ENCODE measurements around the gene DELE1.

The DELE1 gene, protein sequence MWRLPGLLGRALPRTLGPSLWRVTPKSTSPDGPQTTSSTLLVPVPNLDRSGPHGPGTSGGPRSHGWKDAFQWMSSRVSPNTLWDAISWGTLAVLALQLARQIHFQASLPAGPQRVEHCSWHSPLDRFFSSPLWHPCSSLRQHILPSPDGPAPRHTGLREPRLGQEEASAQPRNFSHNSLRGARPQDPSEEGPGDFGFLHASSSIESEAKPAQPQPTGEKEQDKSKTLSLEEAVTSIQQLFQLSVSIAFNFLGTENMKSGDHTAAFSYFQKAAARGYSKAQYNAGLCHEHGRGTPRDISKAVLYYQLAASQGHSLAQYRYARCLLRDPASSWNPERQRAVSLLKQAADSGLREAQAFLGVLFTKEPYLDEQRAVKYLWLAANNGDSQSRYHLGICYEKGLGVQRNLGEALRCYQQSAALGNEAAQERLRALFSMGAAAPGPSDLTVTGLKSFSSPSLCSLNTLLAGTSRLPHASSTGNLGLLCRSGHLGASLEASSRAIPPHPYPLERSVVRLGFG

DNA sequence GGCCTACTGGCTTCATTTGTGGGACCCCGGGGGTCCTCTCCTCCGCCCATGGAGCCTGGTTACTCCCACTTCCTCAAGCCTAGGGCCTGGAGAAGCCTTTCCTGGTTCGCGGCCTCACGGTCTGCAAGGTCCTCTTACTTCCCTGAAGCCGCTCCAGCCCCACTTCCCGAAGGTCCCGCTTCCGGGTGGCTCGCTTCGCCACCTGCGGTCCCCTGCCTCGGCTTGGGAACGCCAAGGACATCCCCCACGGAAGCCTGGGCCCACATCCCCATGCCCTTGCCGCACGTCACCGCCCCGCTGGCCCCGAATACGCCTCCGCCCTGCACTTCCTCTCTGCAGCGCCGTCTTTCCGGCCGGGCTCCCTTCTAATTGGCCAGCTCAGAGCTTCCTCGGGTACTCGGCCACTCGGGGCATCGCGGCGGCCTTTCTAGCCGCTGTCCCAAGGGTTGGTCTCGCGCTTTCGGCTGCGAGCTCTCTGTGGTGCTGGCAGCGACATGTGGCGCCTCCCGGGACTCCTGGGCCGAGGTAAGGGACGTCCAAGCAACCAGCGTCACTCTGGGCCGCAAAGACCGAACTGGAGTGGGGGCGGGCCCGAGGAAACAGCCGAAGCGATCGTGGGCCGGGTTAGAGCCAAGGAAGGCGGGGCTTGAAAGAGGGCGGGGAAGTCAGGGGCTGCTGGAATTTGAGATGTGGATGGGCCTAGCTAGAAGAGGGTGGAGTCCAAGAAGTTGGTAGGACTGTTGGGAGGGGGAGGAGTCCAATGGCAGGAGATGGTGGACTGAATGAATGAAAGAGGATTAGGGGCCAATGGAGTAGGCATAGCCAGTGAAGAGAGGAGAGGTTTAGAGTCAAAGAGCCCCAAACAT is at the start of gene DELE1:
TSS of gene DELE1 (plus strand) at position 424 of the 866 bp plus-strand sequence. CDS start at position 495, 71 bp downstream.
- H3K4me3 ChIP-seq (ENCODE audit: low read depth, low read length) = peak within 1 kb of the TSS; percentile 83
- no peaks in the 10 kb centered on the region for H3K27me3 ChIP-seq (ENCODE audit: control insufficient read depth, insufficient read depth, low read length)
- peak within 1 kb of the TSS; percentile 83 for H3K9ac ChIP-seq (ENCODE audit: low read depth, low read length)
- 0 out of 2 replicates have a peak, but pooled peaks cover 5% of the 10 kb centered on the region for H3K4me1 ChIP-seq (ENCODE audit: control insufficient read depth, insufficient read depth, low read length)
- peak within 1 kb of the TSS; percentile 97 for H3K27ac ChIP-seq (ENCODE audit: low read depth, low read length)
- no peaks in the 10 kb centered on the region for H3K9me3 ChIP-seq (ENCODE audit: control insufficient read depth, insufficient read depth, low read length)
- H3K36me3 ChIP-seq (ENCODE audit: control insufficient read depth, insufficient read depth, low read length) = peaks cover 35% of the 10 kb centered on the region

DNA sequence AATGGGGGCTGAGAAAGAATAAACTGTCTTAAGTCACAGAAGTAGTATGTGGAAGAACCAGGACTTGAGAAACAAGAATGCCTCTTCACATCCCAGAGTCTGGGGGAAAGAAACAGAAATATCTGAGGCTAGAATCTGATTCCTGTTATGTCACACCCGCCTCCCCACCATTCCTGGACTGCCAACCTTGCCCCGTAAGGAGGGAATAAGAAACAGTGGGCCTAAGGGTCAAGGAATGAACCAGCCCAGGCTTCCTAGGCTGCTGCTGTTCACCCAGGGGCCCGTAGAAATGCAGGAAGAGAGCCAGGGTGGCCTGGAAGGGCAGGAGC is 49.8 kb upstream of the DELE1 start:
- Histone ChIP-seq H3K36me3 (ENCODE audit: control insufficient read depth, insufficient read depth, low read length) (peaks cover 9% of the 10 kb centered on the region), H3K9me3 (ENCODE audit: control insufficient read depth, insufficient read depth, low read length) (no peaks in the 10 kb centered on the region), H3K27me3 (ENCODE audit: control insufficient read depth, insufficient read depth, low read length) (no peaks in the 10 kb centered on the region), H3K4me3 (ENCODE audit: low read depth, low read length) (no peak overlapping the region), H3K27ac (ENCODE audit: low read depth, low read length) (peak overlapping the region; percentile 34), H3K4me1 (ENCODE audit: control insufficient read depth, insufficient read depth, low read length) (peaks cover 48% of the 10 kb centered on the region), H3K9ac (ENCODE audit: low read depth, low read length) (no peak overlapping the region)

DNA sequence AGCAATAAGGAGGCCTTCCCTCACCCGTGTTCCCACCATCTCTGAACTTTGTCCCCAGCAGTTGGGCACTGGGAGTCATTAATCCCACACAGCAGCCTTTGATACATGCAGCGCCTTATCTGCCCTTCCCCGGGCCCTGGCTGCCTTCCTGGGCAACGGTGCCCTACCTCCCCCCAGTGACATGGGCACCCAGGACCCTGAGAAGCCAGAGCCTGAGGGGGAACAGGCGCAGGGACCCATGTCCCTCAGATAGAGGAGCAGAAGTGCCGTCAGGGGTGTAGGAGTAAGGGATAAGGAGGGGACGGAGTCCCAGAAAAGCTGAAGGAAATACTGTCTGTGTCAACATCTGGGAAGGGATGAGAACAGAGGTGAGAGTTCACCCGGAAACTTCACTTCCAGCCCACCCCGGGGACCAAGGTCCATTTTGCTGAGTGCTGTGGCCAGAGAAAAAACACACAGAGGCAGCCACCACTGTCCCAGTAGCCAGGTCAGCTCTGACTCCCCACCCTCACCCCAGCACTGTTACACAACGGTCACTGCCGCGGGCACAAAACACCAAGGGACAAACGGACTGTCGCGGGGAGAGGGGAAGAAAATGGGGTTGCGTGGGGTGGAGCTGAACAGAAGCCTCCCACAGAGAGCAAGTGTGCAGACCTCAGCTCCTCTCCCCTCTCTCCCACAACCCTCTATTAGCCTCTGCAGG is 49.3 kb upstream of the DELE1 start:
- no peaks in the 10 kb centered on the region for H3K27me3 ChIP-seq (ENCODE audit: control insufficient read depth, insufficient read depth, low read length)

DNA sequence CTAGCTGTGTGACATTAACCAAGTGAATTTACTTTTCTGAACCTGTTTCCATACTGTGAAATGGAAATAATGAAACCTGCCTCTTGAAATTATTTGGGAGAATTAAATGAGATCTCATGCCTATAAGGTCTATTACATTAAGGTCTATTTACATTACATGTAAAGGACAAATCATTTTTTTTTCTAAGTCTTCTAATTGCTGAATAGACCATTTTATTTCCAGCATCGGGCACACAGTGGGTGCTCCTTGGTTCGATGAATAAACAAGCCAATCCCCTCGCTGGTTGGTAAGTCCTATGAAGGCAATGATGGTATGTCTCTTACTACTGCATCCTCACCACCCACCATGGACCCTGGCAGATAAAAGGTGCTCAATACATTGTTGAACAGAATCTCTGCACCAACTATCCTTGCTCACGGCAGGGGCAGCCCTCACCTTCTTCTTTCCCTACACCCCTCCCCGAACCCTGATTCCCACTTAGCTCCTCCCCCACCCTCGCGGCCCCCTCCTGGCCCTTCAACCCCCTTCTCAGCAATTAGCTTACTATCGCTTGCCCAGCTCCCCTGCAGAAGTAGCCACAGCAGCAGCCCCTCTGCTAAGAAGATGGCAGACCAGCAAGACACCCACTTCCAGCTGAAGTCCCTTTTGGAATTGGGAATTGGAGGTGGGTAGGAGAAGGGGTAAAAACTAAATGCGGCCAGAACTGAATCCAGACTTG is 48.5 kb upstream of the DELE1 start:
- Histone ChIP-seq H3K9me3 (ENCODE audit: control insufficient read depth, insufficient read depth, low read length) (no peaks in the 10 kb centered on the region), H3K9ac (ENCODE audit: low read depth, low read length) (0 out of 2 replicates have a peak overlapping the region, but pooled peaks have one; percentile 81), H3K27ac (ENCODE audit: low read depth, low read length) (peak overlapping the region; percentile 93), H3K27me3 (ENCODE audit: control insufficient read depth, insufficient read depth, low read length) (no peaks in the 10 kb centered on the region), H3K4me3 (ENCODE audit: low read depth, low read length) (peak overlapping the region; percentile 85), H3K36me3 (ENCODE audit: control insufficient read depth, insufficient read depth, low read length) (0 out of 2 replicates have a peak, but pooled peaks cover 5% of the 10 kb centered on the region), H3K4me1 (ENCODE audit: control insufficient read depth, insufficient read depth, low read length) (peaks cover 53% of the 10 kb centered on the region)

More for the DNA sequence above, 49.3 kb upstream of the DELE1 start:
- Histone ChIP-seq H3K27ac (ENCODE audit: low read depth, low read length) (peak overlapping the region; percentile 34), H3K9ac (ENCODE audit: low read depth, low read length) (no peak overlapping the region), H3K9me3 (ENCODE audit: control insufficient read depth, insufficient read depth, low read length) (no peaks in the 10 kb centered on the region), H3K4me1 (ENCODE audit: control insufficient read depth, insufficient read depth, low read length) (peaks cover 50% of the 10 kb centered on the region), H3K36me3 (ENCODE audit: control insufficient read depth, insufficient read depth, low read length) (0 out of 2 replicates have a peak, but pooled peaks cover 5% of the 10 kb centered on the region), H3K4me3 (ENCODE audit: low read depth, low read length) (0 out of 2 replicates have a peak overlapping the region, but pooled peaks have one; percentile 85)

DNA sequence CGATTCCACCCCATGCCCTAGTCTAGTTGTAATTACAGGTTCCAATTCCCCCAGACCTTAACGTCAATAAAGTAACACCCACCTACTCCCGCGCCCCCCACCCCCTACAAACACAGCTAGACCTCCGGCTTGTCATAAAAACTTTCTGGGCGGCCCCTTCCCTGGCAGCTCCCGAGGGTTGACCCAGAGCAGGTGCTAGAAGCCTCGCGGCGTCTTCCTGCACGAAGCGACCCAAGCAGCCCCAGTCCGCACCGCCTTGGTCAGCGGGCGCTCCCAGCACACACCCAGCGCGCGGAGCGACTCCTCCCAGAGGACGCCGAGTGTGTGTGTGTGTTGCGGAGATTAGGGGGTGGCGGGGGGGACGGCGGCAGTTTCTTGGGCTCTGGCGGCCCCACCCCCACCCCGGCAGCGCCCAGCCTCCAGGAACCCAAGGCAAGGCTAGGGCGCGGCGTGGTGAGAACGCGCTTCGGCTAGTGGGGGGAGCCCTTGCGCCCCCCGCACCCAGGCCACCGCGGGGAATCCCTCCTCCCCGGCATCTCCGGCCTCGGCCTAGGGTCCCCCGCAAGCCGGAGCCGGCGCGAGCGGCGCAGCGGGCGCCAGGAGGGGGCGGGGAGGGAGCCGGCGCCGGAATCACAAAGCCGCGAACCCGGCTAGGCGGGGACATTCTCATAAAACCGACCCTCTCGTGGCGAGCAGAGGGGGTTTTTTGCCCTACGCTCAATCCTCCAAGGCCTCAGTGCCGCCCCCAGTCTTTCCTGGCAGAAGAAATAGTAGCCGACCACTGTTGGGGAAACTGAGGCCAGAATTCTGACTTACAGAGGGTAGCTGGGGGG is 47.7 kb upstream of the DELE1 start:
- Histone ChIP-seq H3K27ac (ENCODE audit: low read depth, low read length) (peak overlapping the region; percentile 93), H3K36me3 (ENCODE audit: control insufficient read depth, insufficient read depth, low read length) (0 out of 2 replicates have a peak, but pooled peaks cover 5% of the 10 kb centered on the region), H3K9ac (ENCODE audit: low read depth, low read length) (peak overlapping the region; percentile 81), H3K4me3 (ENCODE audit: low read depth, low read length) (peak overlapping the region; percentile 85), H3K27me3 (ENCODE audit: control insufficient read depth, insufficient read depth, low read length) (peaks cover 3% of the 10 kb centered on the region; the same call in 1 of the 2 replicates), H3K4me1 (ENCODE audit: control insufficient read depth, insufficient read depth, low read length) (peaks cover 53% of the 10 kb centered on the region), H3K9me3 (ENCODE audit: control insufficient read depth, insufficient read depth, low read length) (no peaks in the 10 kb centered on the region)

DNA sequence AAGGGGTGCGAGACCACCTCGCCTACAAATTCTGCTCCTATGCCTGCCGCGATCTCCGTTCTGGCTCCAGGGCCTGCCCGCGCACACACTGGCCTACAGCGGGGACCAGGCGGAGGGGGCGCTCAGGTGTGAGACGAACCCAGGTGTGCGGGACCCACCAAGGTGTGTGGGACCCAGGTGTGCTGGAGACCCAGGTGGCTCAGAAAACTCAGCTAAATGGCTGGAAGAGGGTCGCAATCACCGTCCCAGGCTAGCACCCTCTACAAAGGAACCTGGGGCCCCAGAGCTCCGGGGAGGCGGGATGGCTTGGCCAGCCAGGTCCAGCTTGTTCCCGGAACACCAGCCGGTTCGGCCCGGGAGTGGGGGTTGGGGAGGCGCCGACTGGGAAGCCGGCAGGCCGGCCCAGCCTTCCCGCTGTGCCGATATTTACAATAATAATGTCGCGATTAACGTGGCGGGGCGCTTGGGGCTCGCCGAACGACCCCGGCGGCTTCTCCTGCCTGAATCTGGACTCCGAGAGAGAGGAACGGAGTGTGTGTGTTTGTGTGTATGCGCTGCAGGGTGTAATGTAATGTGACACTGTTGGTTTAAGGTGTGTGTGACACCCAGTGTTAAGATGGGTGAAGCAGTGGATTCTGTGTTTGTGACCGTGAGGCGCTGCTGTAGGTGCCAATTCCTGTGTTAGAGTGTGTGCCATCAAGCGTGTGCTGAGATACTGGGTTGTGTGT is 46.9 kb upstream of the DELE1 start:
- Histone ChIP-seq H3K4me3 (ENCODE audit: low read depth, low read length) (peak overlapping the region; percentile 85), H3K9ac (ENCODE audit: low read depth, low read length) (peak overlapping the region; percentile 81), H3K9me3 (ENCODE audit: control insufficient read depth, insufficient read depth, low read length) (no peaks in the 10 kb centered on the region), H3K4me1 (ENCODE audit: control insufficient read depth, insufficient read depth, low read length) (peaks cover 53% of the 10 kb centered on the region), H3K36me3 (ENCODE audit: control insufficient read depth, insufficient read depth, low read length) (no peaks in the 10 kb centered on the region), H3K27me3 (ENCODE audit: control insufficient read depth, insufficient read depth, low read length) (peaks cover 3% of the 10 kb centered on the region; the same call in 1 of the 2 replicates), H3K27ac (ENCODE audit: low read depth, low read length) (peak overlapping the region; percentile 93)

DNA sequence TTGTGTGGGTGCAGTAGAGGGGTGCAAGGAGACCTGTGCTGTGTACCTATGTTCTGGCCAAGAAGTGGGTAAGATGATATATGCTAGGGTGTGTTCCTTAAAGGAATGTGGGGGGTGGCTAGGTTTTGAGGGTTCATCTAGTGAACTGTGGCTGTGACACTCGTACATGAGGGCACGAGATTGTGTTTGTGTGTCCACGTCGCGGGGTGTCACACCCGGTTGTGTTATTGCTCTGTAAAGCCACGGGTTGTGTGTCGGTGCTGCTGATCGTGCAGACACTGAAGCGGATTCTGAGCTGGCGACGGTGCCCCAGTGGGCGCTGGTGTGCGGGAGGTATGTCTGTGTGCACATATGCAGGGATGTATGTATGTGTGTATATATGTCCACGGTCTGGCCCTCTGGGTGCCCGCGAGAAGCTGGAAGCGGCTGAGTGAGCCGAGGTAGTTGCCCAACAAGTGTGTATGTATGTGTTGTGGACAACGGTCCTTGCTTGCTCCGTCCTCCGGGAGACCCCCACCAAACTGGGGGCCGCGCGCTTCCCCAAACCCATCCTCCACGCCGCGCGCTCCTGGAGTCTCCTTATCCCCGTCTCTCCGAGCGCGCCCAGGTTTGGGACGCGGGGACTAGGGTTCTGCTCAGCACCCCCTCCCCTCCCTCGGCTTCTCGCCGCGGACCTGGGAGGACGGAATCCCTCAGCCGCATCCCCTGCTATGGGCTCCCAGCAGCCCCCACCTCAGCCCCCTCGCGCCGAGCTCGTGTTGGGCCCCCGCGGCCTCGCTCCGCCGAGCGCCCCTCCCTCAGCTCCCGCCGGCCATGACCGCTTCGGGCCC is 46.1 kb upstream of the DELE1 start:
- Histone ChIP-seq H3K4me1 (ENCODE audit: control insufficient read depth, insufficient read depth, low read length) (peaks cover 54% of the 10 kb centered on the region), H3K27me3 (ENCODE audit: control insufficient read depth, insufficient read depth, low read length) (peaks cover 3% of the 10 kb centered on the region; the same call in 1 of the 2 replicates), H3K27ac (ENCODE audit: low read depth, low read length) (peak overlapping the region; percentile 93), H3K9me3 (ENCODE audit: control insufficient read depth, insufficient read depth, low read length) (no peaks in the 10 kb centered on the region), H3K36me3 (ENCODE audit: control insufficient read depth, insufficient read depth, low read length) (no peaks in the 10 kb centered on the region), H3K9ac (ENCODE audit: low read depth, low read length) (peak overlapping the region; percentile 51; the same call in 1 of the 2 replicates), H3K4me3 (ENCODE audit: low read depth, low read length) (peak overlapping the region; percentile 85)

DNA sequence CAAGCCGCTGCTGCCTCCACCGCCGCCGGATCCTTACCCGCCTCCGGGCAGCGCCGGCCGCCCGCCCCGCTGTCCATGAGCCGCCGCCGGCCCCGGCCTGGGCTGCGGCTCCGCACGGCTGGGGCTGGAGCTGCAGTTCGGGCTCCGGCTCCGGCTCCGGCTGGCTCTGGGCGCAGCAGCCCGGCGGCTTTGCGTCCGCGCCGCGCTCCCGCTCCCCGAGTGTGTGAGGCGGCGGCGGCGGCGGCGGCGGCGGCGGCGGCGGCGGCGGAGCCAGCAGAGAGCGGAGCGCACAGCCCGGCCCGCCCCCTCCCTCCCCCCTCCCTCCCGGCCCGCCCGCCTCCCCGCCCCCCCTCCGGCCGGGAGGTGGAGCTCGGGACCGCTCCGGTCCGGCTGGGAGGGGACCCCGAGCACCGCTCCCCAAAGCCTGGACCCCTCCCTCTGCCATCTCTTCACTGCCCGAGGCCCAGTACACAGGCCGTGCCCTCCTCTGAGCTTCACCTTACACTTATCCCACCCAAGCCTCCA is 45.4 kb upstream of the DELE1 start, which contains the start of gene PCDH1:
TSS of gene PCDH1 (minus strand) at position 225 of the 525 bp plus-strand sequence. CDS start at position 77, 148 bp downstream.
- Histone ChIP-seq H3K9ac (ENCODE audit: low read depth, low read length) (peak within 1 kb of the TSS; percentile 51; the same call in 1 of the 2 replicates), H3K4me3 (ENCODE audit: low read depth, low read length) (peak within 1 kb of the TSS; percentile 85), H3K36me3 (ENCODE audit: control insufficient read depth, insufficient read depth, low read length) (no peaks in the 10 kb centered on the region), H3K27me3 (ENCODE audit: control insufficient read depth, insufficient read depth, low read length) (peaks cover 3% of the 10 kb centered on the region; the same call in 1 of the 2 replicates), H3K9me3 (ENCODE audit: control insufficient read depth, insufficient read depth, low read length) (no peaks in the 10 kb centered on the region), H3K4me1 (ENCODE audit: control insufficient read depth, insufficient read depth, low read length) (peaks cover 56% of the 10 kb centered on the region), H3K27ac (ENCODE audit: low read depth, low read length) (peak within 1 kb of the TSS; percentile 93)

Data from HUES48 (cell line).